Adrenal gland (tissue), 5 donors: ENCODE data around the gene UBQLN4.

Source experiments
- POLR2A ChIP-seq, 2 donors: fragments of 450-650 bp; IDR thresholded peaks; one replicate each; pipeline ENCODE4 v1.6.1; 2017; ENCODE audit warnings: antibody characterized with exemption in 2 of 2, mild to moderate bottlenecking in 2 of 2, moderate library complexity in 1 of 2
- TF ChIP-seq, protein P1 (sequence below), 6 experiments: fragments of 450-650 bp in 4 of 6; fragments of 200-600 bp in 2 of 6; sonication (generic) in 1 of 6; IDR thresholded peaks; 1 replicate in 5 of 6; 2 replicates in 1 of 6; pipeline versions ENCODE4 v1.5.1 to v1.8.0; 2016 to 2021; ENCODE audit warnings: antibody characterized with exemption in 6 of 6, mild to moderate bottlenecking in 2 of 6, moderate library complexity in 1 of 6
- donor health status: DM: no; HTN: no; CAD: no.

- TF ChIP-seq POLR2A (IDR thresholded peaks at IDR 0.05), result no peak
- TF ChIP-seq, protein P1, sequence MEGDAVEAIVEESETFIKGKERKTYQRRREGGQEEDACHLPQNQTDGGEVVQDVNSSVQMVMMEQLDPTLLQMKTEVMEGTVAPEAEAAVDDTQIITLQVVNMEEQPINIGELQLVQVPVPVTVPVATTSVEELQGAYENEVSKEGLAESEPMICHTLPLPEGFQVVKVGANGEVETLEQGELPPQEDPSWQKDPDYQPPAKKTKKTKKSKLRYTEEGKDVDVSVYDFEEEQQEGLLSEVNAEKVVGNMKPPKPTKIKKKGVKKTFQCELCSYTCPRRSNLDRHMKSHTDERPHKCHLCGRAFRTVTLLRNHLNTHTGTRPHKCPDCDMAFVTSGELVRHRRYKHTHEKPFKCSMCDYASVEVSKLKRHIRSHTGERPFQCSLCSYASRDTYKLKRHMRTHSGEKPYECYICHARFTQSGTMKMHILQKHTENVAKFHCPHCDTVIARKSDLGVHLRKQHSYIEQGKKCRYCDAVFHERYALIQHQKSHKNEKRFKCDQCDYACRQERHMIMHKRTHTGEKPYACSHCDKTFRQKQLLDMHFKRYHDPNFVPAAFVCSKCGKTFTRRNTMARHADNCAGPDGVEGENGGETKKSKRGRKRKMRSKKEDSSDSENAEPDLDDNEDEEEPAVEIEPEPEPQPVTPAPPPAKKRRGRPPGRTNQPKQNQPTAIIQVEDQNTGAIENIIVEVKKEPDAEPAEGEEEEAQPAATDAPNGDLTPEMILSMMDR (IDR thresholded peaks at IDR 0.05), result no peak
Measured at GRCh38 chr1:156073740-156074139, 20.1 kb upstream of the UBQLN4 start.
